C1 segment of cervical spinal cord (tissue), 14 donors: ENCODE measurements around the gene NELFB.

Experiments used
- DNase-seq, 14 donors: peaks; one replicate each; lab custom pipeline; 2025; lab: John Stamatoyannopoulos, UW

The NELFB gene

GRCh38 chr9:137303151-137303892 is 48.2 kb downstream of the NELFB start:
- no peak for DNase-seq

DNA sequence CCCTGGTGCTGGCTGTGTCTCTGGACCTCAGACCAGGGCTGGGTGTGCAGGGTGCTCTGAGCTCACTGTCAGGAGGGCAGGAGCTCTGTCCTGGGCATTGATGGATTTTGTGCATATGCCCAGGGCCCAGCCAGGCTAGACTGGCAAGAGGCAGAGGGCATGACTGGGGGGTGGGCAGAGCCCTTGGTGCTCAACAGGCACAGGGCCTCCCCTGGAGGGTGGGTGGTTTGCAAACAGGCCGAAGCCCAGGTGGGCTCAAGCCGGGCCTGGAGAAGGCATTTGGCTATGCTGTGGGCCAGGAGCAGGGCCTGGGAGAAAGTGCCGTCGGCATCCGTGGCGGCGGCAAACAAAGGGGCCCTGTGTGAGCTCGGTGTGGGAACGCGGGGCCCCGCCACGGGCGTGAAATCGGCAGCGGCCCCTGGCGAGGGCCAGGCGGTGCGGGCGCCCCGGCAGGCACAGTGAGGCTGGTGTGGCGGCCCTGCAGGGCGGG is 48.8 kb downstream of the NELFB start:
- DNase-seq: peak in 1 of 14 donors; percentile 64

- peak in 1 of 14 donors; percentile 68 for DNase-seq
Measured at GRCh38 chr9:137304383-137305059, 49.4 kb downstream of the NELFB start.

DNA sequence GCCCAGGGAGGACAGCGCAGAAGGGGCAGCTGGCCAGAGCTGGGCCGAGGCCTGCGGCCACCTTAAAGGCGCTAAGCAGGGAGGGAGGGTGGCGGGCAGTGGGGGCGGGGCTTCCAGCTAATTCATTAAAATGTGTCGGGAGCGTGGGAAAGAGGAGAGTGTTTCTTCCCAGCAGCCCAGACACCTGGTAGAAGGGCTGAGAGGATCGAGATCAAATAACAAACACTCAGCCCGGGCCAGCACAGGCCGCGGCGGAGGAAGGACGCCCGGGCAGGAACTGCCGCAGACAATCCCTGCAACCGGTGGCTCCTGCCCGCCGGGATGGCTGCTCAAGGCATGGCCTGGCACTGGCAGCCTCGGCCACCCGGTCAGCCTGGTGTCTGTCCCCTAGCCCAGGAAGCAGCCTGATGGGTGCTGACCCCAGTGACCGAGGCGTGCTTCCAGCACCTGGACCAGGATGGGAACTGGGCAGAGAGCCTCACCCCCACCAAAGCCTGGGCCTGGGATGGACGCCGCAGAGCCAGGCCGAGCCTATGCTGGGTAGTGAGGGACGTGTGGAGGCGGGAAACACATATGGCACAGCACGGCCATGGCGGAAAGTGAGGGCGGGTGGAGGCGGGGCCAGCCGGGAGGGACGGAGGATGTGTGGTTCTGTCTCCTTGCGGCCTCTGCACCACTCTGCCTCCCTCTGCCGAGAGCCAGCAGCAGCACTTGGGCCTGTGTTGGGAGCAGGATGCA is 50.1 kb downstream of the NELFB start:
- peak in 2 of 14 donors; percentile 57 to 58 for DNase-seq

DNA sequence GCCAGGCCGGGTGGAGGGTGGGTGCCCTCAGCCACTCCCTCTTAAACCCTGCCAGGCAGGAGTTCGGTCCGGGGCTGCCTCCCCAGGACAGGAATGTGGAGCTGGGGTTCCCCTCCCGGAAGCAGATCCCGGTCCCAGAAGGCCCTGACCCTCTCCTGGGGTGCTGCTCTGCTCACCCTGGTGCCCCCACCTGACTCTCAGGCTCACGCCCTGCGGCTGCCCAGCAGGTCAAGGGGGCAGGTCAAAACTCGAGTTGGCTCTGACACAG is 50.6 kb downstream of the NELFB start:
- no peak for DNase-seq

- DNase-seq: no peak
Measured at GRCh38 chr9:137306066-137306849, 51.1 kb downstream of the NELFB start.

DNA sequence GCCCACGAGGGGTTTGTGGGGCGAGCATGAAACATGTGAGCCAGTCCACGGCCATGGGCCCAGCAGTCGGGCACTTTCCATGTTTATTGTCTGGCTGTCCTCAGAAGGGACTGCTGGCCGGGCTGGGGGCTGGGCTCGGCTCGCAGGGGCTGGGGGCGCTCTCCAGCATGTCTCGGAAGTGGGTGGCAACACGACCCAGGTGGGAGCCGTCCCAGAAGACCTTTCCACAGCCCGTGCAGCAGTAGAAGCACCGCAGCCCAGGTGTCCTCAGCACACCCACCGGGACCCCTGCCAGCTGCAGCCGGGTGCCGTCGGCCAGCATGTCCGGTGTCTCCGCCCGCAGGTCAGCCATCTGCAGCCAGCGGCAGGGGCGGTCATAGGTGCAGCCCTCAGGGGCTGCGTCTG is 51.7 kb downstream of the NELFB start:
- DNase-seq: no peak

DNA sequence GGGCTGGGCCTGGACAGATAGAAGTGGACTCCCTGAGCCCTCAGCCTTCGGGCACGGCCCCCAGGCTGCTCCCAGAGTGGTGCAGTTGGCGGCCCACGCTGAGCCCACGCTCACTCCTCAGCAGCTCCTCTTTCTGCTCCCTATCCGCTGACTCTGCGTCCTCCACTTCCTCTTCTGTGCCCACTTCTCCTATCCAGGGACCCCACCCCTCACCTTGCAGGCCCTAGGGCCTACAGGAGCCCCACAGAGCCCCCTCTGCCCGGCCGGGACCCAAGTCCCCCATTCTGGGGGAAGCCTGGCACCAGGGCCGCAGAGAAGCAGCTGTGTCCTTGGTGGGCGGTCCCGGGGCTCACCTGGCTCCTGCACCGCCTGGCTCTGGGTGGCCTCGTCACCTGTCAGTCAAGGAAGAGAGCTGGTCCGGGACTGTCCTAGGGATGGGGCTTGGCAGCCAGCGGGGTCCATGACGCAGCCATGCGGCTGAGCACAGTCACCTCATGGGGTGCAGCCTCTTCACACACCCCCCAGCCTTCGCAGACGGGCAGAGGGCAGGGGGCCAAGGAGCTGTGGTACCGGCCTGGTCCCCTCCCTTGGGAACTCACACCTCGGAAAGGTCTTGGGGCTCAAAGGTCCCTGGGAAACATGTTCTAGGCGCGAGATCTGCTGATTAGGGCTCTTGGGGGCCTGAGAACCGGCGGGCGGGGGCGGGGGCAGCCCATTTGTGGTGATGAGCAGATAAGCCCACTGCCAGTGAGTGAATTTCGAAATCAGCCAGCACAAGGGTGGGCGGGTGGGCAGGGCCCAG is 52.3 kb downstream of the NELFB start:
- no peak for DNase-seq

- DNase-seq: no peak
Measured at GRCh38 chr9:137308057-137308619, 53.0 kb downstream of the NELFB start.

DNA sequence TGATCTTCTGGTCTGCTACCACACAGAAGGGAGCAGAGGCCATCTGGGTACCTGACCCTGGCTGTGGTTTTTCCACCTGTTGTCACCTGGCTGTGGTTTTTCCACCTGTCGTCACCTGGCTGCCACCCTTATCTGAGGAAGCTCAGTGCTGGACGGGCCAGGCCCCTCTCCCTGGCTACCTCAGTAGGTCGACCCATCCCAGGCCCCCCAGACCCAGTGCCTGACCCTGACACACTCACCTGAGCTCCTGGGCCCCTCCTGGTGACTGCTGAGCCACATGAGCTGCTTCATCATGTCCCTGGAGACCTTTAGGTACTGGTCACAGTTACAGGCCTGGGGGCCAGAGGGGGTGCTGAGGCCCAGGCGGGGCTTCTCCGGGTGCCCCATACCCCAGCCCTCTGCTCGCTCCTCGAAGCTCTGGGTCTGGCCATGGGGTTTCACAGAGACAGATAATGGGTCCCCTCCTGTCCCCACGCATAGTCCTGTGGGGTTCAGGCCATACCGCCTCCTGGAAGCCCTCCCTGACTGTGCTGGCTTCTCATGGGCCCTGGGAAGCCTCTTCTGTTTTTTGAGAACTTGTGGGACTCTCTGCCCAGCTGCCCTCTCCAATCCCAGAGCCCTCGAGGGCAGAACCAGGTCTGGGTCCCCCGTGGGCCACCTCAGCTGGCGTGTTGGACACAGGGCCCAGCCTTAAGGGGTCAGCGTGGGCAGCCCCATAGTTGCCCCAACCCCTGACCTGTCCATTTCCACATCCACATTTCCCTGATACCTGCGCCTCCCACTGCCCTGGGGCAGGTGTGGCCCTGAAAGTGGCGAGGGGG is 54.5 kb downstream of the NELFB start:
- DNase-seq: no peak

GRCh38 chr9:137310189-137311052 is 55.3 kb downstream of the NELFB start:
- no peak for DNase-seq

DNA sequence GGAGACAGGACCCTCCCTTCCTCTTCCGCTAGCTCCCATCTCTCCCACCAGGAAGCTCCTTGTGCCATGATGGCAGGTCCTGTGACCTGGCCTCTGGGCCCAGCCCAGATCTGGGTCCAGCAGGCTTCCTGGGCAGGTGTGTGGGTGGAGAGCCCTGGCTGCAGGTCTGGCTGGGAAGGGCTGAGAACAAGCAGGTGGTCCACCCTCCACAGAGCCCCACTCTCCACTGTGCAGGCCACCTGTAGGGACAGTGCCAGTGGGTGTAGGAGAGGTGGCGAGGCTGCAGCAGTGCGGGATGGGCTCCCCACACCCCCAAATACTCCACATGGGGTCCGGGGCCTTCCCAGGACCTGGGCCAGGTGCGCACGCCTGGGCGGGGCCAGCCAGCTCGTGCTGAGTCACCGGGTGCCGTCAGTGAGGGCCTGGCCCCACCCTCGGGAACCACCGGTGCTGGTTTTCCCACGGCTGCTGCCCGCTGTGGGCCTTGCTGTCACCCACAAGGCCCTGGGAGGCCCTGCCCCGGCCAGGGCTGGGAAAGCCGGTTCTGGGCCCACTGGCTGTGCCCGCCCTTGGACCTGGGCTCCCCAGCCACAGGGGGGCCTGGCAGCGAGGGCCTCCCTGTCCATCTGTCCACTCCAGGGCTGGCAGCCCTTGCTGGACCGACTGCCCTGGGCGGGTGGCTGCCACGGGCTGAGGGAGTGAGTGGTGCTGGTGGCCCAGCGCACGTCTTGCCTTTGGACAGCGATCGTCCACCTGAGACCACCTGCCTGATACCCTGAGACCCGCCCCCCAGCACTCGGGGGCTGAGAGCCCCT is 56.3 kb downstream of the NELFB start:
- DNase-seq: no peak

DNA sequence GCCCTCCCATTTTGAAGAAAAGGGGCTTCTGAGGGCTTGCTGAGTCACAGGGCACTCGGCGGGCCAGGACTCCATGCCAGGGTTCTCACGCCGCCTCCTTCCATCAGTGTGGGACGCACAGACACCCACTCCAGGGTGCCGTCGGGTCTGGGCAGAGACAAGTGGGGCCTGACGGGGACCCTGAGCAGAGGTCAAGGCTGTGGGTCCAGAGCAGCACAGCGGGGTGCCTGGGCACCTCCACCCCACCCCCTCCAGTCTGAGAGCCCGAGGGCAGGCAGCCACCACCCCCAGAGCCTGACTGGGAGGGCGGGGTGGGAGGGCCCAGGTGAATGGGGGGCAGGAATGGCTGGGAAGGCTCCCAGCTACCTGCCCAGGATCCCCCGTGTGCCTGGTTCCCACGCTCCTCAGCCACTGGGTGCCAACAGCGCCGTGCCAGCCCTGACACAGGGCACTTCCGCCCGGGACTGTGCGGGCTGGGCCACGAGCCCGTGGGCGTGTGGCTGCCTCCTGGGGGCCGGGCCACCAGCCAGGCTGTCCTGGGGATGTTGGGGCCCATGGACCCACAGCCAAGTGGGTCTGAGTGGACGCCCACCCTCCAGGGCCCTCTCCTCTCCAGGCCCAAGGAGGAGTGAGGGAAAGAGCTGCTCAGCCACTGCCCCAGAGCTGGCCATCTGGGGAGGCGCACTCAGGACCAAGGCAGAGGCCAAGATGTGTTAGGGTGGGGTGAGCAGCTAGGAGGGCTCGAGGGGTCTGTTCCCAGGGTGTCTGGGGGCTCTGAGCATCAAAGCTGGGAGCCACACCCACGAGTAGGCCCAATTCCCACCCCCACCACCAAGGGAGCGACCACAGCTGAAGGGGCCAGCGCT is 57.1 kb downstream of the NELFB start:
- no peak for DNase-seq

GRCh38 chr9:137312852-137313325 is 57.8 kb downstream of the NELFB start:
- no peak for DNase-seq

GRCh38 chr9:137313326-137313936 is 58.3 kb downstream of the NELFB start:
- DNase-seq: no peak

- no peak for DNase-seq
Measured at GRCh38 chr9:137313956-137314560, 58.9 kb downstream of the NELFB start.
